ENCODE results near the gene MFN1.

MFN1 gene

DNA sequence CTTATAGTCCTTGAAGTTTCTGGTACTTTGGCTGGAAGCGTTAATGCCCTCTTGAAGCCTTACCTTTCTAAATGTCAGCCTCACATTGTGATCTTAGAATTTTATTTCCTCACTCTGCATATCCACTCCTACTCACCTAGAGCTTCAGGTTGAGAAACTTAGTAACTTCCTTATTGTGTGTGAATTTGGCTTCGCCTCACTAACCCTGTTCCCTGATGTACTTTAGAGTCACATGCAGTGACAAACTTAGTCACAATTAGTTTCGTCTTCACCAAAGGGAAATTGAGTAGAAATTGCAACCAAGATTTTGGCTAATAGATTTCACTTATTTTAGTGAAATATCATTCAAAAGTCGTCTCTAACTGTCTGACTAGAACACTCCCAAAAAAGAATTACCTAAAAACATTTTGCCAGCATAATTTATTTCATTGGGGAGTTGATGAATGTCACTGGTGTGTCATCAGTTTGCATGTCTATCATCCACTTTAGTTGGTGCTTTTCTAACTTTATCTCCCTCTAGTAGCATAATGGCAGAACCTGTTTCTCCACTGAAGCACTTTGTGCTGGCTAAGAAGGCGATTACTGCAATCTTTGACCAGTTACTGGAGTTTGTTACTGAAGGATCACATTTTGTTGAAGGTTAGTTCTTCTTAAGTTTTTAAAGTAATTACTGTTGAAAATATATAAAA is 960 bp downstream of the MFN1 start:
- DNase-seq (ENCODE audit: low spot score): peak; percentile 44

DNA sequence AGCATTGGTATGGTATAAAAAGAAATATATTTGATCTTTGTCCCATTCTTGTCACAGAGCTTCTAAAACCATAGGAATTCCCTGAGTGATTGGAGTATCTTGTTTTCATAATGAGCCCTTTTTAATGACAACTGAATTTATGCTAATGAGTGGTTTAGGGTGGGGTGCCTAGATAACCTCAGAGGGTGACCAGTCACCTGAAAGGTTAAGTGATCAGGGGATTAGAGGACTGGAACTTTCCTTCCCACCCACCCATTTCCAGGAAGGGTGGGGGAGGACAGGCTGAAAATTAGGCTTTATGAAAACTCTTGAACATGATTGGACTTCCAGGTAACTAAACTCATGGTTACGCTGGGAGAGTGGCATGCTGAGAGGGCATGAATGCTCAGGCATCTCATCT is 8.5 kb downstream of the MFN1 start:
- no peak for DNase-seq (ENCODE audit: low spot score)

DNA sequence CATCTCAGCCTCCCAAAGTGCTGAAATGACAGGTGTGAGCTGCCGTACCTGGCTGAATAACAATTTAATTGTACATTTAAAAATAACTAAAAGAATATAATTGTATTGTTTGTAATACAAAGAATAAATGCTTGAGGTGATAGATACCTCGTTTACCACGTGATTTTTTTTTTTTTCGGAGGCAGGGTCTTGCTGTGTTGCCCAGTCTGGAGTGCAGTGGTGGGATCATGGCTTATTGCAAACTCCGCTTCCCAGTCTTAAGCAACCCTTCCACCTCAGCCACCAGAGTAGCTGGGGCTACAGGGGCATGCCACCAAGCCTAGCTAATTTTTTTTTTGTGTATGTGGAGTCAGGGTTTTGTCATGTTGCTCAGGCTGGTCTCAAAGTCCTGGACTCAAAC is 15.8 kb downstream of the MFN1 start:
- DNase-seq (ENCODE audit: low spot score): no peak

DNA sequence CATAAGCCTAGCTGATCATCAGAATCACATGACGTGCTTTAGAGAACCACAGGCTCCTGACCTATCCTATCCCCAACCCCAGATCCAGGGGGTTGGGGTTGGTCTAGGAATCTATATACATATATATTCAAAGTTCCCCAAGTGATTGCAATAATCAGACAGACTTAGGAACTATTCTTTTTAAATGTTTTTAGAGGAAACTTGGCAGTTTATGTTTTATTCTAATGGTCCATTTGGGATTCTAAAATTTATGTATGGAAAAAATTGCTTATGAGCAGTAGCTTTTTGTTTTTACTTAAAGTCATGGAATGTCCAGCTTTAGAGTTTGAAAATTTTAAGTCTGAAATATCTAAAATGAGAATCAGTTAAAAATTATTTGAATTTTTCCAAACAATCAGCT is 22.1 kb downstream of the MFN1 start:
- DNase-seq (ENCODE audit: low spot score): no peak

DNA sequence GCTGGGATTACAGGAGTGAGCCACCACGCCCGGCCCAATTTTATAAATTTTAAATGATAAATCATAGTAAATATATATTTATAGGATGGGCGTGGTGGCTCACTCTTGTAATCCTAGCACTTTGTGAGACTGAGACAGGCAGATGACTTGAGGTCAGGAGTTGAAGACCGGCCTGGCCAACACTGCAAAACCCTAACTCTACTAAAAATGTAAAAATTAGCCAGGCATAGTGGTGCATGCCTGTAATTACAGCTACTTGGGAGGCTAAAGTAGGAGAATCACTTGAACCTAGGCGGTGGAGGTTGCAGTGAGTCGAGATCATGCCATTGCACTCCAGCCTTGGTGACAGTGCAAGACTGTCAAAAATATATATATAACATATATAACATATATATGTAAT is 26.4 kb downstream of the MFN1 start:
- DNase-seq (ENCODE audit: low spot score): peak; percentile 7

DNA sequence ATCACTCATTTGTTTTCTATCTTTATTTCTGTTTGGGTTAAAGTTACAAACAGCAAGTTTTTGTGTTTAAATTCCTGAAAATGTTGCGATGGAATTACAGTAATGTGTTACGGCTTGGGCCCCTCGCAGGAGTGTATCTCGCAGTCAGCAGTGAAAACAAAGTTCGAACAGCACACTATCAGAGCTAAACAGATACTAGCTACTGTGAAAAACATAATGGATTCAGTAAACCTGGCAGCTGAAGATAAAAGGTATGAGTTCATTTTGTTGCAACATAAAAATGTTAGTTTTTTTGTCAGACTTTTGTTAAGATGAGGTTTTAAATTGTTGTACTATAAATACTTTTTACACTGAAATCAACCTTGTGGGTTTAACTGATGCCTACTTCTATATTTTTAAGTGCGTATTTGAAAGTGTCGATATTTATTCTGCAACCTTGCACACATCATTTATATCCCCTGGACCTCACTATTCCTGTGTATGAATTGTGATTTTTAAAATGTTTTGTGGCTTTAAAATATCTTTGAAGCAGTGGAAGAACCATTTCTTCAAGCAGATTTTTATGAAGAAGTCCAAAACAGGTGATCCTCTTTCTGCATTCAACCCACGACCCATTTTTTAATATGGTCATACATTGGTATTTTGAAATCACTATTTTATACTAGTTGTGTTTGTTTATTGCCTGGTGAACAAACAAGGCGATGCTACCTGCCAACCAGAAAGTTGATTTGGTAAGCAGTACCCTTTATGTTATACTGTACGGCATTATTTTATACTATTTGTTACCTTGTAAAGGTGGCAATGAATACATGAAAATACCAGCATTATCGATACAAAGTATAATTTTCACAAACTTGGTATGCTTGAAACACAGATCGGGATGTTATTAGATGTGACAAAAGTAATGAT is 27.8 kb downstream of the MFN1 start:
- DNase-seq (ENCODE audit: low spot score): no peak

DNA sequence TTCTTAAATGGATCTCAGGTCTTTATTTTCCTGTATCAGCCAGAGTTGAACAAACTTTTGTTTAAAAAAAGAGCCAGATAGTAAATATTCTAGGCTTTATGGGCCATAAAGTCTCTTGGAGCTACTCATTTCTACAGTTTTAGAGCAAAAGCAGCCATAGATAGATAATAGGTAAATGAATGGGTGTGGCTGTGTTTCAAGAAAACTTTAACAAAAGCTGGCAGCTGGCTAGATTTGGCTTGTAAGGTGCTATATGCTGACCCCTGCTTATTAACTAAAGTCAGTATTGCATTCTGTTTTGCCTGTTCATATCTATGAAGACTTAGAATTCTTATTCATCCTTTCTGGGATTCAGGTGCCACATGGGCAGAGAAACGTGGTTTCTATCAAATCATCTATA is 29.0 kb downstream of the MFN1 start:
- no peak for DNase-seq (ENCODE audit: low spot score)

DNA sequence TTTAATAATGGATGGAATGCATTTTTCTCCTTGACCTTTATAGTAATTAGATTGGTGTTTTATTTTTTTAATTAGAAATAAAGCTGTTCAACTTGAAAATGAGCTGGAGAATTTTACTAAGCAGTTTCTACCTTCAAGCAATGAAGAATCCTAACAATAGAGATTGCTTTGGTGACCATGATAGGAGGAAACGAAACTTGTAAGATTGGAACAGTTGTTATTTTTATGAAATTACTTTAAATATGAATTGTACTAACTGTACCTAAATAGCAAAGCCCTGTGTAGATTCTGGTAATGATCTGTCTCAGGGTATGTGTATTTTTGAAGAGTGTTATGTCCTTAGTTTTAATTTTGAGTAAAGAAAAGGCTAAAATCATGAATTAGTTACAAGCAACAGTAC is 44.4 kb downstream of the MFN1 start:
- no peak for DNase-seq (ENCODE audit: low spot score)

DNA sequence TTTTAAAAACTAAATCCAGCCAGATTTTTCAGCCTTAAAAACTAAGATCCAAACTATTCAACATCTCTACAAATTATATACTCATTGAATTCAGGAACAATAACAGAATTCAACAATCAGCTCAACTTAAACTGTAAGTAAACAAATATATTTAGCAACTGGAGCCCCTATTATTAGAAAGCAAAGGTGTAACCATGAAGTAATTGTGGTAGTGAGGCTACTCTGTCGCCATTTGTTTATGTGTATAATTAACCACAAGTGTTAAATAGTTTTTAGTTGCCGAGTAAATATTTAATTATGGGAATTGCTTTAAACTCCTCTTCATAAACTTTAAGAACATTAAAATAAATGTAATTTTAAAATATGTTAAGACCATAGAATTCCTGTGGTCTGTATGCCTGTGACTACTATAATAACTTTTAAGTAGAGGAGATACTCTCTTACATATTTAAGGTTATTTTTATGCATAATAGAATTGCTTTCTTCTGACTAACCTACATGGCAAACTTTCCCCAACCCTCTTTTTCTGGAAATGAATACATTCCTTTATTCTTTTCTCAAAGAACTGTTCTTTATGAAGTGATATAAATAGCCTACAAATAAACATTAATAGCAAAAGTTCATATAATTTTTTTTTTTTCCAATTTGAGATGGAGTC is 51.2 kb downstream of the MFN1 start:
- no peak for DNase-seq (ENCODE audit: low spot score)

DNA sequence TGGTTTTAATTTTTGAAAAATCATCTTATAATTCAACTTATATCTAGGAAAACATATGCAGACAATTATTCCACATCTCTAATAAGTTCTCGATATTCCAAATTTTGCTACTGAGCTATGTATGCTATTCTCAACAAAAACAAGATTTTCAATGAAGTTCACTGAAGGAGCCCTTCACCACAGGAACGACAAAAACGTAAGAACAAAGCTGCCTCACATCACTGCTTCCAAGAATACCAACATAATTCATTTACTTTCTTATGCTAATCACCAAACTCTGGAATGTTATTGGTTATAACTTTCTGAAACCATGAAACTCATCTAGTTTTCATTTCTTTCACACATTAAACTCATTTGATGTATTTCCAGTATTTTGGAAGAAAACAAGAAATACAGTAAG is 54.1 kb downstream of the MFN1 start:
- no peak for DNase-seq (ENCODE audit: low spot score)

DNA sequence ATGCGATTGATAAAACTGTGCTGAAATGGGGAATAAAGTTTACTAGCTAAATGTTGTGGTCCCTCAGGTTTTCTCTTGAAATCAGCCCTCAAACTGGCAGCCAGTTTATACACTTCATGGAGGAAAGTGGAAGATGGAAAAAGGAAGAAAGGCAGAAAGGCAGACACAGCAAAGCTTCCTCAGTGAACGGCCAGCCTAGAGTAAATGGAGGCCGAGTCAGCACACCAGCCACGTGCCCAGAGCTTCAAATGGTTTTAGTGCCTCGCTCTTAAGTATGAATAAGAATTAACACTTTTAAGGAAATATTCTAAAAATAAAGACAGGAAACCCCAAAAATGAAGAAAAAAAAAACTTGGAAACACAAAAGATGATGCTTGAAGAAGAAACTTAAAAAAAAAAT is 55.5 kb downstream of the MFN1 start:
- DNase-seq (ENCODE audit: low spot score): no peak

DNA sequence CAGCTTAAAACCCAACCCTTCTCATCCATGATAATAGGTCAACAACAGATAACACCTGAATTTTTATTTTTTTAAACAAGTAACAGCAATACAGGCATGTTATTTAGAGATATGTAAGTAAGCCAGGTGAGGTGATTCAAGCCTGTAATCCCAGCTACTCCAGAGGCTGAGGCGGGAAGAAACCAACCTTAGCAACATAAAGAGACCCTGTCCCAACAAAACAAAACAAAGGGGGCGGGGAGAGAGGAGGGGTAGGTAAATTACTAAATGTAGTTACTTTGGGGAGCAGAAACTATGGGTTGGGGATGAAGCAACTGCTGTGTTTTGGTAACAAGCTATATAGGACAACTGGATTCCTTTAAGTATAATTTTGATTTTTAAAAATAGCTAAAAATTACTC is 56.8 kb downstream of the MFN1 start:
- no peak for DNase-seq (ENCODE audit: low spot score)

DNA sequence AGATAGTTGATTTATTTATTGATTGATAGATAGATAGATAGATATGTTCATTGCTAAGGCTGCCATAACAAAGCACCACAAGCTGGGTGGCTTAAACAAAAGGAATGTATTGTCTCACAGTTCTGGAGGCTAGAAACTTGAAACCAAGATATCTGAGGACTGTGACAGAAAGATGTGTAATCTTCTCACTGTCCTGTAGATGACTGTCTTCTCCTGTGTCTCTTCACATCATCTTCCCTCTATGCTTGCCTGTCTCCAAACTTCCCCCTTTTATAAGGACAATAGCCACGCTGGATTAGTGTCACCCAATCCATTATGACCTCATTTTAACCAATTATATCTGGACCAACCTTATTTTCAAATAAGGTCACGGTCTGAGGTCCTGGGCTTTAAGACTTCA is 62.8 kb downstream of the MFN1 start:
- no peak for DNase-seq (ENCODE audit: low spot score)

DNA sequence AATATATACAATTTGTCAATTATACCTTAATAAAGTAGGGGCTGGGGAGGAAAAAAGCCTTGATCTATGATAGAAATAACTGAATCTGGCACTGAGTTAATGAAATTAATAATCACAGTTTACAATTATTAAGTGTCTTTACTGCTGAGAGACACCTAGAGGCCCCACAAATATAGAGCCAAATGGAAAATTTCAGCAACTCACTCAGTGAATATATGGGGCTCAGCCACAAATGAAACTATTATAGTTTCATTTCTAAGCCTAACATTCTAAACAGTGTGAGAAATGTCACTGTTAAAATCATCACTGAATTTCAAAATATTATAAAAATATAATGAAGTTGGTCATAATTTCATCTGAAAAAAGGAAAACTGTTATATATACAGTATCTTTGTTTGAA is 63.5 kb downstream of the MFN1 start:
- DNase-seq (ENCODE audit: low spot score): no peak

DNA sequence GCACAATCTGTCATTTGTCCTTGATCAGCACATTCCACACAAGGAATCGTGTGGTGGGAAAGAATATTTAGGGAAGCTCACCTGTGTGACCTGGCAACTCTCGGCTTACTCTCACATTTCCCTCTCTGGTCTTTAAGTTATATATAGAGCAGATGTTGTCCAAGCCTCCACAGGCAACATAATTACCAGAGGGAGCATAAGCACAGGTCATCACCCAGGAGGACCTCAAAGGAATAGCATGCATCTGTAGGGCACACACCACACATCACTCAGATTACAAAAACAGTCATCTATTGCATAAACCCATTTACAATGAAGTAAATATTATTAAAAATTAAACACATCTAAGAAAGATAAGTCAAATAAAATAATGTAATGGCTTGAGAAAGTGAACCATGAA is 67.3 kb downstream of the MFN1 start:
- DNase-seq (ENCODE audit: low spot score): no peak

DNA sequence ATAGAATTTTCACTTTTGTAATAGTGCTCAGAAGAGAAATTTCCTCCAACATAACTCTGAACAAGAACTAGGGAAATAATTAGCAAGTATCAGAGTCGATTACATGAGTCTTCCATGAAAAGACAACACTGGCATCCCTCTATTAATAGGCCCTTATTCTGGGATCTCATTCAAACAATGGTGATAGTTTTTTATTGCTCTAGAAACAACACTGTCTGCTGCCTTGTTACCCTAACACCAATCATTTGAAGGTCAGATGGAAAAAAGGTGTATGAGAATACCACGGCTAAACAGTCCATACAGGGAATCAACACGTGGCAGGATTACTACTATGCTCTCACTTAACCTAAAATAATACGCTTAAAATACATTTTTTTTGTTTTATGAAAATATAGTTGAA is 67.9 kb downstream of the MFN1 start:
- no peak for DNase-seq (ENCODE audit: low spot score)

DNA sequence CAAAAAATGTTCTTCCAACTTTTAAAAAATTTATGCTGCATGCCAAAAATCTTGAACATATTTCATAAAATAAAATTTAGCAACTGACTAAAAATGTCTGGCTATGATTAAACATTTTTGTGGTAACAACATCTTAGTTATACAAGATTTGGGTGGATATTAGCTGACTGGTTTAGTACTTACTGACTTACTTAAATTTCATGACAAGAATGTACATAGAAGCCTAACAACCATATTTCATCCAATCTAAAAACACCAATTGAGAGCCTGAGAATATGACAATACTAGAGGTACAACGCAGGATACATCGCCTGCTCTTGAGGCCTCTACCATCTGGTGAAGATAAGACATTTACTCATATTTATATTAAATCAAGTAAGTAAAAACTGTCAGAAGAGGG is 69.2 kb downstream of the MFN1 start:
- DNase-seq (ENCODE audit: low spot score): no peak

DNA sequence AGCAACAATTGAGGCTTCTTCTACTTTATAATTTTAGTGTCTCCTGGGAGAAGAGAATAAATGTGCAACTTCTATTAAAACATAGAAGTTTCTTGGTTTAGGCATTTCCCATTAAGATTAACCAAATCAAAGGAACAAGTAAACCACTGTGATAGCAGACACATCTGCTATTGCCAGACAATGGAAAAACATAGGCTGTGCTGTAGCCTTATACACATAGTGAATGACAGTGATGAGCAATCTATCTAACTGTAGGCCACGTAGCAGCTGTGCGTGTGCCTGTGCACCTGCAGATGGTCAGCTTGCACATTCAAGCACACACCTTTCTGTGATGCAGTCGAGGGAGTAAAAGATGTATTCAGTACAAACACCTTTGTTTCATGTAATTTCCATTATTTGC is 71.1 kb downstream of the MFN1 start:
- DNase-seq (ENCODE audit: low spot score): no peak

DNA sequence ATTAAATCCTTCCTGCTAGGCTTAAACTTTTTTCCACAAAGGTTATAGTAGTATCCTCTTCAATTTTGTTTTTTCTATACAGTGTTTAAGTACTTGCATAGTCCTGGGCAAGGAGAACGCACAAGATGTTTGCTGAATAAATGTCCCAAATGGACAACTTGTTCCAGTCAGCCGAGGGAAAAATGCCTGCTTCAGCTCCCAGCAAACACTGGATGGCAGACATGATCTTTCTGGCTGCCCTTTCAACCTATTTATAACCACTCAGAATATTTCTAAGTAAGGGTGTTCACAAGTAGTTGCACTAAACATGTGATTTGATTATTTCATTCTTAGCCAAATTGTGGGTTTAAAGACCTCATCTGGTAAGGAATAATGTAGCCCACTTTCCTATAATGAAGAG is 74.0 kb downstream of the MFN1 start:
- DNase-seq (ENCODE audit: low spot score): peak; percentile 32

DNA sequence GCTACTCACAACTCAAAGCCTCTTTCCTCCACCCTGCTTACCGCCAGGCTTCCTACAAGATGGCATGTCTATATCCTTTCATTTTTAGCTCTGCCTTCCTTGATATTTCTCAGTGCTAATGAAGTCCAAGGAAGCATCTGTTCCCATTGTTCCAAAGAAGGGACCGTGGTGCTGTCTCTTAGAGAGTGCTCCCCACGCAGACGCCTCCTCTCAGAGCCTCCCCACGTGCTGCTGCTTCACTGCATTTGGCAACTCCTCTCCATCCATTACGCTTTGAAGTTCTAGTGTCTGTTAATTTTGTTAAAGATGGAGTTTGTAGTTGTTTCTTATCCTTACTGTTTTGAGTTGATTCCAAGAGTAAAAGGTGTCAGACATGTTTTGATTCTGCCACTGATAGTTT is 77.6 kb downstream of the MFN1 start:
- DNase-seq (ENCODE audit: low spot score): no peak

DNA sequence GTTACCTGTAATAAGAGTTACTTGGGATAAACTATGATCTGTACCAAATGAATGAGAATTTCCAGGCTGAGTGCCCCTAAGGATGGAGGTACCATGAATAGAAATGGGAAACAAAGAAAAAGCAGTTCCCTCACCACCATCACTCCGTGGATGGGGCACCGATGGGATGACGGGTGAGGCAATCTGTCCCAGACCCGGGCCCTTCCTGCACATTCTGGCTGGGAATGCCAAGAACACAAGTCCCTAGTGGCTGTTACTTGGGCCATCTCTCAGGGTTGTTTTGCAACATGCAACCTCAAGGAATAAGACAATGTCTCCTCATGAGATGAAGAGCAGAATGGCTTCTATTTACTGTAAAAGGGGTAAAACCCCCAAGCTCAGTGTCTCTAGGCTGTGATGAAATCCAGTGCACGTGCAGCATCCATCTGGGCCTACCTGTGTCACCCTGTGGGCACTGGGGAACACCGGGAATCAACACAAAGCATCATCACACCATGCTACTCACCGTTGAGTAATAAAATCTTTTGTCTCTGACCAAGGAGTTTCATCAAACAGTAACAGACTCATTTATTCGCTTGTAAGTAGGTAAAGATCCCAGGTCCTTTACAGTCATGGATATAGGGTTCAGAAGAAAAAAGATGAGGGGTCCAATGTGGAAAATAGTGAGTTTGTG is 81.5 kb downstream of the MFN1 start:
- no peak for DNase-seq (ENCODE audit: low spot score)

DNA sequence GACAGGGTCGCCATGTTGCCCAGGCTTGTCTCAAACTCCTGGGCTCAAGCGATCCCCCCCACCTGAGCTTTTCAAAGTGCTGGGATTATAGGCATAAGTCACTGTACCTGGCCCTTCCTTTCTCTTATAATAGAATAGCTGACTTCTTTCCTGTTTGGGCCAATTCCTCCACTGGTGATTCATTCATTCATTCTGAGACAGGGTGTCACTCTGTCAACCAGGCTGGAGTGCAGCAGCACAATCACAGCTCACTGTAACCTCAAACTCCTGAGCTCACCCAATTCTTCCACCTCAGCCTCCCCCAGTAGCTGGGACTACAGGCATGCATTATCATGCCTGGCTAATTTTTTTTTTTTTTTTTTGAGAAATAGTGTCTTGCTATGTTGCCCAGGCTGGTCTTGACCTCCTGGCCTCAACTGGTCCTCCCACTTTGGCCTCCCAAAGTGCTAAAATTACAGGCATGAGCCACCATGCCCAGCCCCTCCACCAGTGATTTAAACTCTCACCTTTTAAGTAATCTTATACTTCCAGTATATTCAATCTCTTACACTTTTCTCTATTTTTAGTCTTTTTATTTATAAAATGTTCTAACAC is 82.9 kb downstream of the MFN1 start:
- no peak for DNase-seq (ENCODE audit: low spot score)
